Fibroblast of gingiva (primary cell): ENCODE data around the gene KREMEN2.
"Not testable (repeated sequence)": the region's sequence is repeated elsewhere in the genome, so short reads cannot be mapped to it uniquely, and the experiment has no call there.

Experiments
- DNase-seq: peaks from one replicate; pipeline ENCODE4 v3.0.0-alpha.2; 2011; ENCODE audit warnings: low read depth

The KREMEN2 gene

GRCh38 chr16:2939968-2940367, 24.1 kb upstream of the KREMEN2 start:
- DNase-seq = no peak

- DNase-seq = no peak
These were observed 22.0 kb upstream of the KREMEN2 start for GRCh38 chr16:2942045-2942444.

GRCh38 chr16:2943716-2944115, 20.4 kb upstream of the KREMEN2 start:
- DNase-seq = not testable (repeated sequence)

GRCh38 chr16:2946649-2947048, 17.4 kb upstream of the KREMEN2 start:
- no peak for DNase-seq

GRCh38 chr16:2948807-2949704, 15.0 kb upstream of the KREMEN2 start:
- no peak for DNase-seq

- DNase-seq = no peak
These were observed 14.2 kb upstream of the KREMEN2 start for GRCh38 chr16:2949705-2950352.

GRCh38 chr16:2950353-2950724, 13.7 kb upstream of the KREMEN2 start:
- DNase-seq = no peak

GRCh38 chr16:2950773-2951172, 13.3 kb upstream of the KREMEN2 start:
- no peak for DNase-seq

GRCh38 chr16:2952679-2953078, 11.4 kb upstream of the KREMEN2 start:
- no peak for DNase-seq

- no peak for DNase-seq
These were observed 10.1 kb upstream of the KREMEN2 start for GRCh38 chr16:2953706-2954627.

GRCh38 chr16:2954656-2955381, 9.3 kb upstream of the KREMEN2 start:
- no peak for DNase-seq

- DNase-seq = no peak
These were observed 8.7 kb upstream of the KREMEN2 start for GRCh38 chr16:2955438-2955778.

- no peak for DNase-seq
These were observed 8.1 kb upstream of the KREMEN2 start for GRCh38 chr16:2955779-2956578.

- no peak for DNase-seq
These were observed 7.5 kb upstream of the KREMEN2 start for GRCh38 chr16:2956579-2956956.

- no peak for DNase-seq
These were observed 4.9 kb upstream of the KREMEN2 start for GRCh38 chr16:2959206-2959605.

GRCh38 chr16:2960183-2961010, 3.7 kb upstream of the KREMEN2 start:
- no peak for DNase-seq

- DNase-seq = no peak
These were observed 1.6 kb upstream of the KREMEN2 start for GRCh38 chr16:2962334-2963073.

- no peak for DNase-seq
These were observed 877 bp upstream of the KREMEN2 start for GRCh38 chr16:2963074-2963722.
